GM19455 (cell line): Measurements from ENCODE around the gene LGALS12.

Experiments used
- ATAC-seq: cut with Tn5 transposase; IDR thresholded peaks from one replicate; pipeline ENCODE4 v1.9.1; 2021; ENCODE audit not compliant: unreplicated experiment

LGALS12 gene

GRCh38 chr11:63560506-63561180, 54.8 kb downstream of the LGALS12 start:
- no peak for ATAC-seq

- peak; percentile 5 for ATAC-seq
These were observed 57.5 kb downstream of the LGALS12 start, which contains the start of gene PLAAT2 for GRCh38 chr11:63563201-63564055. Gene PLAAT2 (minus strand): TSS chr11:63563379. CDS start chr11:63563324, 55 bp downstream.

- peak; percentile 66 for ATAC-seq
These were observed 58.3 kb downstream of the LGALS12 start for GRCh38 chr11:63564056-63564774.

DNA sequence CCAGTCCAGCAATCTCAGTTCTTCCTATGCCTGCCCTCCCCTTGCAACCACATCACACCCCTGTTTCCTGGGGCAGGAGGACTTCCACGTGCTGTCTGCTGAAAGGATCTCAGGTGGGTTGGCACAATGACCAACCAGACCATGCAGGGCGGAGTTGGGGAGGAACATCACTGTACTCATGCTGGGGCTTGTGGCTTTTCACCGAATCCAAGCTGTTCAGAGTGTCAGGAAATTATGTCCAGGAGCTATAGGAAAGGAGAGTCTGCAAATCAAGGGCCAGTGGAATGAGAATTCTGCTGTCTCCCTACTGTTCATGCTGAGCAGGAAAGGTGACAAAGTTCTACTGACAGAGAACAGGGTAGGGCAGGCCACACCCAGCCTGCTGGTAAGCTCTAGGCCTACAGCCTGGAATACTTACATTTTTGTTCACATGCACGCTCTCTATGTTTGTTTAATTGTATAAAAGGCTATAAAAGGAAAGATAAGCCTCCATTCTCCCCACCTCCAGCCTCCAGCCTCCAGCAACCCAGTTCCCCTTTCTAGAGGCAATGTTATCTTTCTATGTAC, 59.0 kb downstream of the LGALS12 start:
- no peak for ATAC-seq
